Endodermal cell (in vitro differentiated cells): ENCODE measurements around the gene KCNIP3. TPM values are rescaled to one million over a fixed set of nuclear protein-coding genes. Genes with fewer than 3 reads are reported as not detected.

Source experiments
- DNase-seq: peaks from one replicate; pipeline ENCODE4 v3.0.0-alpha.2; 2017
- H3K27ac ChIP-seq: 2 replicates; pipeline ENCODE4 v1.5.1; 2013; ENCODE audit warnings: mild to moderate bottlenecking, low read depth, low read length, moderate library complexity
- H3K27me3 ChIP-seq: 2 replicates; pipeline ENCODE4 v1.6.1; 2013; ENCODE audit warnings: mild to moderate bottlenecking, low read length, moderate library complexity; ENCODE audit not compliant: insufficient read depth, control insufficient read depth, poor library complexity, severe bottlenecking
- H3K36me3 ChIP-seq: 2 replicates; pipeline ENCODE4 v1.7.0; 2013; ENCODE audit warnings: mild to moderate bottlenecking, low read length, moderate library complexity; ENCODE audit not compliant: control insufficient read depth, insufficient read depth
- H3K4me1 ChIP-seq: one replicate; pipeline ENCODE4 v1.7.0; 2013; ENCODE audit warnings: low read length; ENCODE audit not compliant: control insufficient read depth, insufficient read depth
- H3K4me3 ChIP-seq: 2 replicates; pipeline ENCODE4 v1.5.1; 2013; ENCODE audit warnings: mild to moderate bottlenecking, low read length, moderate library complexity
- H3K9ac ChIP-seq: 2 replicates; pipeline ENCODE4 v1.6.1; 2013; ENCODE audit warnings: mild to moderate bottlenecking, low read length, moderate library complexity; ENCODE audit not compliant: poor library complexity, severe bottlenecking; ENCODE audit errors: extremely low read depth
- H3K9me3 ChIP-seq: 2 replicates; pipeline ENCODE4 v1.6.1; 2013; ENCODE audit warnings: mild to moderate bottlenecking, low read length, moderate library complexity; ENCODE audit not compliant: control insufficient read depth
- H3K27ac Mint-ChIP-seq: 2 replicates; pipeline ENCODE4 v1.8.0; 2020; ENCODE audit warnings: mixed read lengths
- H3K27me3 Mint-ChIP-seq: 2 replicates; pipeline ENCODE4 v1.8.0; 2021; ENCODE audit warnings: mild to moderate bottlenecking, mixed read lengths; ENCODE audit not compliant: insufficient read depth
- H3K36me3 Mint-ChIP-seq: 2 replicates; pipeline ENCODE4 v1.8.0; 2020; ENCODE audit warnings: low read depth, mixed read lengths
- H3K4me1 Mint-ChIP-seq: 2 replicates; pipeline ENCODE4 v1.8.0; 2020; ENCODE audit warnings: mixed read lengths
- H3K4me3 Mint-ChIP-seq: 2 replicates; pipeline ENCODE4 v1.8.0; 2020; ENCODE audit warnings: mild to moderate bottlenecking, moderate library complexity, mixed read lengths
- H3K9me3 Mint-ChIP-seq: 2 replicates; pipeline ENCODE4 v1.8.0; 2020; ENCODE audit warnings: mild to moderate bottlenecking, mixed read lengths
- WGBS, 2 experiments: methylation state at CpG; one replicate each; pipeline versions ENCODE4 v1.1.5 to v1.1.7; 2013; ENCODE audit warnings: missing lambda C conversion rate in 2 of 2, mixed read lengths in 1 of 2; ENCODE audit not compliant: insufficient coverage in 1 of 2, insufficient read length in 1 of 2; 5-methylcytosine and 5-hydroxymethylcytosine counted together
- total RNA-seq, 2 donors: library from RNA; stranded (reverse); fragmentation: NEBNext Ultra II Directional in 1 of 2; extraction: Animal tissue kit (Norgen Biotek cat#: 25700) in 1 of 2; gene quantifications; 2 replicates in 1 of 2; 3 replicates in 1 of 2; pipeline ENCODE4 v1.2.1, GENCODE V29; 2021
- TF ChIP-seq, protein P1 (sequence below): fragments of 200-600 bp; sonication (generic); conservative IDR thresholded peaks from 2 replicates; pipeline ENCODE4 v1.5.0; 2021; ENCODE audit warnings: antibody characterized with exemption, mild to moderate bottlenecking

The KCNIP3 gene
- total RNA-seq, 2 donors from 2014 or later = 0.26 to 1.3 TPM

DNA sequence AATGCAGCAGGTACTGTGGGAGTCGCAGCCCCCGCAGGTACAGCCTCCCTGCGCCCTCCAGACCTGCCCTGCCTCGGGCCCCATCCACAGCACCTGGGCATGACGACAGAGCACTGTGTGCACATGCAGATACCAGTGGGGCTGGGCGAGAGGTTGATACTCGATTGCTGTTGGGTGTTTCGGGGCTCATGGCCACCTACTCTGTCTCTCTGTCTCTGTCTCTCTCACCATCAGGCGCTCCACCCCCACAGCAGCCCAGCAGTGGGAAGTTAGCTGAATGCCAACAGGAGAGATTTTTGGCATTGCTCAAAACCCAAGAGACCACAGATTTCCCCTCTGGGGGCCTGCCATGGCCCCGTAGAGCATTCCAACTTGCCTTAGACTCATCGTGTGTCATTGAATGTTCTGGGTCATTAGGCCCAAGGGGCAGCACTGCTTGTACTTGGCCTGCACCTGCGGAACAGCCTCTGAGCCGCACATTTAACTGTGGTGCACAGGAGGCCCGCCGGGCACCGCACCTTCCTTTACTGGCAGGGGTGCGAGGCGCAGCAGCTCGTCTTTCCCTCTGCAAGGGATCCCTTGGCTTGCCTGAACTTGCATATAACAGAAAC, 18.8 kb downstream of the KCNIP3 start:
- no peaks in the 10 kb centered on the region for H3K9me3 Mint-ChIP-seq
- no peaks in the 10 kb centered on the region for H3K4me1 Mint-ChIP-seq
- H3K27ac ChIP-seq = no peak overlapping the region
- H3K9me3 ChIP-seq = no peaks in the 10 kb centered on the region
- 91 to 92% methylated on average over 17 to 19 of the region's 19 CpGs for WGBS, 2 experiments
- no peak for DNase-seq
- no peak overlapping the region for H3K27ac Mint-ChIP-seq
- TF ChIP-seq, protein P1, sequence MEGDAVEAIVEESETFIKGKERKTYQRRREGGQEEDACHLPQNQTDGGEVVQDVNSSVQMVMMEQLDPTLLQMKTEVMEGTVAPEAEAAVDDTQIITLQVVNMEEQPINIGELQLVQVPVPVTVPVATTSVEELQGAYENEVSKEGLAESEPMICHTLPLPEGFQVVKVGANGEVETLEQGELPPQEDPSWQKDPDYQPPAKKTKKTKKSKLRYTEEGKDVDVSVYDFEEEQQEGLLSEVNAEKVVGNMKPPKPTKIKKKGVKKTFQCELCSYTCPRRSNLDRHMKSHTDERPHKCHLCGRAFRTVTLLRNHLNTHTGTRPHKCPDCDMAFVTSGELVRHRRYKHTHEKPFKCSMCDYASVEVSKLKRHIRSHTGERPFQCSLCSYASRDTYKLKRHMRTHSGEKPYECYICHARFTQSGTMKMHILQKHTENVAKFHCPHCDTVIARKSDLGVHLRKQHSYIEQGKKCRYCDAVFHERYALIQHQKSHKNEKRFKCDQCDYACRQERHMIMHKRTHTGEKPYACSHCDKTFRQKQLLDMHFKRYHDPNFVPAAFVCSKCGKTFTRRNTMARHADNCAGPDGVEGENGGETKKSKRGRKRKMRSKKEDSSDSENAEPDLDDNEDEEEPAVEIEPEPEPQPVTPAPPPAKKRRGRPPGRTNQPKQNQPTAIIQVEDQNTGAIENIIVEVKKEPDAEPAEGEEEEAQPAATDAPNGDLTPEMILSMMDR = no peak
- H3K27me3 Mint-ChIP-seq = no peaks in the 10 kb centered on the region
- H3K4me3 Mint-ChIP-seq = no peak overlapping the region
- no peak overlapping the region for H3K4me3 ChIP-seq
- H3K36me3 ChIP-seq = no peaks in the 10 kb centered on the region
- H3K36me3 Mint-ChIP-seq = no peaks in the 10 kb centered on the region
- no peaks in the 10 kb centered on the region for H3K27me3 ChIP-seq
- no peaks in the 10 kb centered on the region for H3K4me1 ChIP-seq
- H3K9ac ChIP-seq = no peak overlapping the region

DNA sequence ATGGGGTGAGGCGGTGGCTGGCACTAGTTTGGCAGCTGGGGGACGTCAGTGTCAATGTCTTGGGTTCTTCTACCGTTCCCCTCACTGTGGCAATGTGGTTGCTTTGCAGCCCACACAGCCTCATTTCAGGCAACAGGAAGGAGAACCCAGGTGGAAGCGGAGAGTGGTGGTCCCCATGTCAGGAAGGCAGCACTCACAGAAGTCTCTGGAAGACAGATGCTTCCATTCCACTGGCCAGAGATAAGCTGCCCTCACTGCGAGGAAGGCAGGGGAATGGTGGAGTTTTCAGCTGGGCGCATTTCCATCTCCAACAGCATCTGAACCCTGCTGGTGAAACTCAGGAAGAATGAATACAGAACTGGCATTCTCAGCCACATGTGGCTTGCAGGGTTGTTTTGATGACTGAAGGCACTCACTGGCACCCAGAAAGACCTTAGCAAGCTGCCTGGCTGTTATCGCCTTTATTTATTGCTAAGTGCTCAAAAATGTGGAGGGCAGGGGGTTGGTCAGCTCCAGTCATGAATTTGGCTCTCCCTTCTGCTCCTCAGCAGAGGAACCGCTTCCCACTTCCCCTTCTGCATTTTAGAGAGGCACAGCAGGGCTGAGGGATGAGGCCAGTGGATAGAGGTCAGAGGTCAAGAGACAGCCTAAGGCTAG, 19.4 kb downstream of the KCNIP3 start:
- no peaks in the 10 kb centered on the region for H3K27me3 Mint-ChIP-seq
- Histone ChIP-seq H3K9me3 (no peaks in the 10 kb centered on the region), H3K4me1 (no peaks in the 10 kb centered on the region), H3K9ac (no peak overlapping the region), H3K27ac (no peak overlapping the region), H3K4me3 (no peak overlapping the region), H3K36me3 (no peaks in the 10 kb centered on the region), H3K27me3 (no peaks in the 10 kb centered on the region)
- no peak overlapping the region for H3K27ac Mint-ChIP-seq
- no peaks in the 10 kb centered on the region for H3K9me3 Mint-ChIP-seq
- no peak for DNase-seq
- H3K36me3 Mint-ChIP-seq = no peaks in the 10 kb centered on the region
- 86 to 97% methylated on average over 4 to 8 of the region's 8 CpGs for WGBS, 2 experiments
- no peaks in the 10 kb centered on the region for H3K4me1 Mint-ChIP-seq
- no peak overlapping the region for H3K4me3 Mint-ChIP-seq
- TF ChIP-seq, protein P1 = no peak

DNA sequence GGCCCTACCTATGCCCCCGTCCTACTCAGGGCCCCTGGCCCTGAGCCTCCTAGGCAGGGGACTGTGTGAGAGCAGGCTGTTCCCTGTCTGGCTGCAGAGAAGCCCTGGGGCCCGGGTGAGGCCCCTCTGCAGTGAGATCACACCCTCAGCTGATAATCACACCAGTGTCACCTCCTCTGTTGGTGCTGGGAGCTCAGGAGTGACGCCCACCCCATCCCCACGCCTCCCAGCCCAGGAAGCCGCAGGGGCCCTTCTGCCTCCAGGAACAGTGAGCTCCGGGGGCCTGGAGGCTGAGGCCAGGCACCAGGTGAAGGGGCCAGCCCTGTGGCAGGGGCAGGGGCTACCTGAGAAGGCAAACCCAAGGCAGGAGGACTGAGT, 20.0 kb downstream of the KCNIP3 start:
- H3K9ac ChIP-seq = no peak overlapping the region
- no peaks in the 10 kb centered on the region for H3K27me3 ChIP-seq
- TF ChIP-seq, protein P1 = no peak
- no peak for DNase-seq
- no peaks in the 10 kb centered on the region for H3K36me3 ChIP-seq
- Mint-ChIP-seq H3K4me3 (no peak overlapping the region), H3K9me3 (no peaks in the 10 kb centered on the region), H3K4me1 (no peaks in the 10 kb centered on the region), H3K36me3 (no peaks in the 10 kb centered on the region), H3K27me3 (no peaks in the 10 kb centered on the region), H3K27ac (no peak overlapping the region)
- 60 to 81% methylated on average over 2 to 6 of the region's 6 CpGs for WGBS, 2 experiments
- H3K4me1 ChIP-seq = no peaks in the 10 kb centered on the region
- no peak overlapping the region for H3K27ac ChIP-seq
- H3K4me3 ChIP-seq = no peak overlapping the region
- H3K9me3 ChIP-seq = no peaks in the 10 kb centered on the region
